MCF 10A (cell line): ENCODE measurements around the gene CEP43. TPM values are rescaled to one million over a fixed set of nuclear protein-coding genes. Genes with fewer than 3 reads are reported as not detected.

Source experiments
- BruUV-seq: library from RNA; stranded (reverse); fragments of 400-500 nt; replicated peaks from 2 replicates; lab custom pipeline; 2021; lab: Mats Ljungman, UMichigan
- CTCF ChIA-PET: fragments of 300-600 bp; sonication (Branson Sonifier 250); formaldehyde crosslinking; extraction: SDS; loops from one replicate; lab custom pipeline; 2021; ENCODE audit warnings: antibody characterized with exemption, inconsistent platforms; lab: Yijun Ruan, JAX
- POLR2A ChIA-PET: fragments of 300-600, 350-650 bp; sonication (Branson Sonifier 250); formaldehyde crosslinking; extraction: SDS; loops from one replicate; lab custom pipeline; 2020; ENCODE audit warnings: antibody characterized with exemption, inconsistent platforms; lab: Yijun Ruan, JAX
- DNase-seq: peaks from one replicate; pipeline ENCODE4 v3.0.0-alpha.2; 2018; ENCODE audit not compliant: unreplicated experiment
- H3K27ac Mint-ChIP-seq: one replicate; pipeline ENCODE4 v1.8.0; 2022; ENCODE audit warnings: mild to moderate bottlenecking, low read depth, mixed read lengths; ENCODE audit not compliant: unreplicated experiment
- H3K27me3 Mint-ChIP-seq: one replicate; pipeline ENCODE4 v1.8.0; 2022; ENCODE audit warnings: mixed read lengths; ENCODE audit not compliant: insufficient read depth, unreplicated experiment
- H3K36me3 Mint-ChIP-seq: one replicate; pipeline ENCODE4 v1.8.0; 2022; ENCODE audit warnings: mild to moderate bottlenecking, moderate library complexity, mixed read lengths; ENCODE audit not compliant: insufficient read depth, unreplicated experiment
- H3K4me1 Mint-ChIP-seq: one replicate; pipeline ENCODE4 v1.8.0; 2022; ENCODE audit warnings: mixed read lengths; ENCODE audit not compliant: insufficient read depth, unreplicated experiment
- H3K4me3 Mint-ChIP-seq: one replicate; pipeline ENCODE4 v1.8.0; 2022; ENCODE audit warnings: mild to moderate bottlenecking, moderate library complexity, mixed read lengths; ENCODE audit not compliant: unreplicated experiment
- H3K9me3 Mint-ChIP-seq: one replicate; pipeline ENCODE4 v1.8.0; 2022; ENCODE audit warnings: mixed read lengths; ENCODE audit not compliant: unreplicated experiment
- intact Hi-C: fragments of 100-400 bp; cut with micrococcal nuclease; formaldehyde crosslinking; loops from 2 replicates; pipeline ENCODE4 v1.14.1; 2022
- total RNA-seq: library from RNA; stranded (reverse); gene quantifications from 2 replicates; pipeline ENCODE4 v1.2.3, GENCODE V29; 2022
- TF ChIP-seq, protein P1 (sequence below): fragments of 200-600 bp; IDR thresholded peaks from one replicate; pipeline ENCODE4 v1.8.0; 2022; ENCODE audit warnings: antibody characterized with exemption, mild to moderate bottlenecking; ENCODE audit not compliant: unreplicated experiment

CEP43 gene
- total RNA-seq, 1 experiment from 2014 or later = 23.8 TPM

DNA sequence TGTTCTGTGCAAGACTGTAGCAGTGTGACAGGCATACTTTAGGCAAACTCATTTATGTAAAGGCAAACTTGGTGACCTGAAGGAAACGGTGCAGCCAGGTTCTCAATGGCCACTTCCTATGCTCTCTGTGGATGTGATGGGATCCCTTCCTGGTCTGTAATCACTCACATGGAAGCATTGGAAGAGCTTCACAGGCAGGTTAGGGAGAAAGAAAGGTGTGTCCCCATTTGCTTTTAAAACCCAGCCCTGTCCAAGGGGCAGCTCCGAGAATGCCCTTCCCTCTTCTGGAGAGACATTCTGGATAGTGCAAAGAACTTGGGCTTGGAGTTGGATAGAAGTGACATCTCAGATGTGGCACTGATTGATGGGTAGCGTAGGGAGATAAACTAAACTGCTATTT lies 28.1 kb downstream of the CEP43 start:
- intact Hi-C loops = no loop called here
- TF ChIP-seq, protein P1, sequence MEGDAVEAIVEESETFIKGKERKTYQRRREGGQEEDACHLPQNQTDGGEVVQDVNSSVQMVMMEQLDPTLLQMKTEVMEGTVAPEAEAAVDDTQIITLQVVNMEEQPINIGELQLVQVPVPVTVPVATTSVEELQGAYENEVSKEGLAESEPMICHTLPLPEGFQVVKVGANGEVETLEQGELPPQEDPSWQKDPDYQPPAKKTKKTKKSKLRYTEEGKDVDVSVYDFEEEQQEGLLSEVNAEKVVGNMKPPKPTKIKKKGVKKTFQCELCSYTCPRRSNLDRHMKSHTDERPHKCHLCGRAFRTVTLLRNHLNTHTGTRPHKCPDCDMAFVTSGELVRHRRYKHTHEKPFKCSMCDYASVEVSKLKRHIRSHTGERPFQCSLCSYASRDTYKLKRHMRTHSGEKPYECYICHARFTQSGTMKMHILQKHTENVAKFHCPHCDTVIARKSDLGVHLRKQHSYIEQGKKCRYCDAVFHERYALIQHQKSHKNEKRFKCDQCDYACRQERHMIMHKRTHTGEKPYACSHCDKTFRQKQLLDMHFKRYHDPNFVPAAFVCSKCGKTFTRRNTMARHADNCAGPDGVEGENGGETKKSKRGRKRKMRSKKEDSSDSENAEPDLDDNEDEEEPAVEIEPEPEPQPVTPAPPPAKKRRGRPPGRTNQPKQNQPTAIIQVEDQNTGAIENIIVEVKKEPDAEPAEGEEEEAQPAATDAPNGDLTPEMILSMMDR = no peak
- BruUV-seq = no TSS peak
- Mint-ChIP-seq H3K4me3 (no peak overlapping the region), H3K4me1 (no peaks in the 10 kb centered on the region), H3K27me3 (no peaks in the 10 kb centered on the region), H3K9me3 (no peaks in the 10 kb centered on the region), H3K27ac (no peak overlapping the region), H3K36me3 (peaks cover 44% of the 10 kb centered on the region)
- no peak for DNase-seq
- ChIA-PET CTCF (interaction anchor here (0.6 kb wide), 1 partner anchor 19 kb away, joined by 3 read pairs; no protein-coding TSS in a partner anchor), POLR2A (no interaction called here)

DNA sequence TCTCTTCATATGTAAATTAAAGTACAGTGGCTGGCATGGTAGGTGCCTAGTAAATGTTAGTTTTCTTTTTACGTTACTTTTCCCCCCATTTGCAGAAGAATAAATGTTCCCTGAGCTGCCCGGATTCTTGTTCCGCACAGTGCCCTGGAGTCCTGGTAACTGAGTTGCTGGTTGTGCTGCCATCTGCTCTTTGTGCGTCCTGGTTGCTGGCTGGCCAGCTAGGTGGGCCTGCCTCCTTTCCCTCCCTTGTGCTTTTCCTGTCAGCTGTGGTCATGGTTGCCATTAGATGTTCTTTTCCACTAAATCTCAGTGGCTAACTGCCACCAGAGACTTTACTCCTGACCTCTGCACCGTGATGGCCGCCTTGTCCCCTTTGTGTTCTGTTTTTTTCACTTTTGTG lies 28.6 kb downstream of the CEP43 start:
- TF ChIP-seq, protein P1 = no peak
- no peaks in the 10 kb centered on the region for H3K4me1 Mint-ChIP-seq
- DNase-seq = no peak
- intact Hi-C loops = no loop called here
- H3K9me3 Mint-ChIP-seq = no peaks in the 10 kb centered on the region
- CTCF ChIA-PET = interaction anchor here (0.6 kb wide), 1 partner anchor 19 kb away, joined by 3 read pairs; no protein-coding TSS in a partner anchor
- POLR2A ChIA-PET = interaction anchor here (0.7 kb wide), 1 partner anchor 850 kb away, joined by 3 read pairs; no protein-coding TSS in a partner anchor
- H3K36me3 Mint-ChIP-seq = peaks cover 48% of the 10 kb centered on the region
- no TSS peak for BruUV-seq
- H3K4me3 Mint-ChIP-seq = no peak overlapping the region
- no peaks in the 10 kb centered on the region for H3K27me3 Mint-ChIP-seq
- no peak overlapping the region for H3K27ac Mint-ChIP-seq

DNA sequence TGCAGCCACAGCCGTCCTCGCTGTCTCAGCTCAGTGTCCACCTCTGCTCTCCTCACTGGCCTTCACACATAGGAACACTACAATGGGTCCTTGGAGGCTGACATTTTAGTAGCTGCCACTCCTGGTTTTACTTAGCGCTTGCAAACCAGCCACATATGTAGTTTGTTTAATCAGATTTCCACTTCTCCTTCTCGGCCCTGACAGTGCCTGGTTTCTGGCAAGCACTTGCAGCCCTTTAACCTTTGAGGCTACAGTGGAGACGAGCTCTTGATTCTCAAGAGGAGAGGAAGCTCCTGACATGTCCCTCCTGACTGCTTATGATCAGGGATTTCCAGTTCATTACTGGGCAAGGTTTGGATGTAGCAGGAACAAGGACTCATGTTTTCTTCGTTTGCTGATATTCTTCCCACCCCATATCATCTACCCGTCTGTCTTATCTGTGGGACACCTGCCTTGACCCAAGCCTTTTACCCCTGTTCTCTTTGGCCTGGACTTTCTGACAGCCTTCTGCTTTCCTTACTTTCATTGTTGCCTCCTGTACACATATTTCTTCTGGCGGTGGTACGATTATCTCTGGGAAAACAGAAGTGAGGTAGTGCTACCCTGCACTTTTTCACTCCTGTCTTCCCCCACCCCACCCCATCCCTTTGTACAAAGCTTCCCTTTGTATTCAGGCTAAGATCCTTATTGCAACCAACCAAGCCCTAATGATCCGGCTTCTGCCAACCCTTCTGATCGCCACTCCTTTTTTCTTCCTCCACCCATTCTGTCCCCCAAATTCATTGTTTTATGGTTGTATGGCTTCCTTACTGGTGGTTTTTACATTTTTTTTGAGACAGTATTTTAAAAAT lies 31.2 kb downstream of the CEP43 start:
- CTCF ChIA-PET = interaction anchor here (0.7 kb wide), 1 partner anchor 111 kb away, joined by 4 read pairs; no protein-coding TSS in a partner anchor
- Mint-ChIP-seq H3K27me3 (no peaks in the 10 kb centered on the region), H3K27ac (no peak overlapping the region), H3K36me3 (peaks cover 67% of the 10 kb centered on the region), H3K4me3 (no peak overlapping the region), H3K4me1 (no peaks in the 10 kb centered on the region), H3K9me3 (no peaks in the 10 kb centered on the region)
- POLR2A ChIA-PET = interaction anchor here (0.7 kb wide), 1 partner anchor 76 kb away, joined by 3 read pairs; no protein-coding TSS in a partner anchor
- no TSS peak for BruUV-seq
- intact Hi-C loops = no loop called here
- DNase-seq = no peak
- TF ChIP-seq, protein P1 = no peak

DNA sequence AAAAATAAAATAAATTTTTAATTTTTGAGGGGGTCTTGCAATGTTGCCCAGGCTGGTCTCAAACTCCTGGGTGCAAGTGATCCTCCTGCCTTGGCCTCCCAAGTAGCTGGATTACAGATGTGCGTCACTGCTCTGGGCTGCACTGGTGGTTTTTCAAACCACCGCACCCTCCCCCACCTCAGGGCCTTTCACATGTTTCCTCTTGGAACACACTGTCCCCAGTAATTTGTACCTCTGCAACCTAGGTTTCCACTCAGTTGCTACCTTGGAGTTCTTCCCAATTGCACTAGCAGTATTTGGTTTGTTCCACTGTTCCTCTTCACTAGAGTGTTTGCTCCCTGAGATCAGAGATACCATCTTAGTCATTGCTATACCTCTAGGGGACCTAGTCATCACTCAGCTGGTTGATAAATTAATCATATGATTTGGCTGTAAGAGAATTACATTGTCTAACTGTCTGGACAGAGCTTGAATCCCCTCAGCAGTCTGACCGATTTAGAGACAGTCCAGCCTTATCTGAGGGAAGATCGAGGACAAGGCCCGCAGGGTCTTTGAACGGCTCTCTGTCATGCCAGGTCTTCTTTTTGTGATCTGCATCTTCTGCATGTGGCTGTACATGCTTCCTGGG lies 32.0 kb downstream of the CEP43 start:
- Mint-ChIP-seq H3K27me3 (no peaks in the 10 kb centered on the region), H3K36me3 (peaks cover 60% of the 10 kb centered on the region), H3K27ac (no peak overlapping the region), H3K4me1 (no peaks in the 10 kb centered on the region), H3K9me3 (no peaks in the 10 kb centered on the region), H3K4me3 (no peak overlapping the region)
- intact Hi-C loops = no loop called here
- CTCF ChIA-PET = interaction anchor here (0.7 kb wide), 1 partner anchor 110 kb away, joined by 4 read pairs; no protein-coding TSS in a partner anchor
- POLR2A ChIA-PET = interaction anchor here (0.7 kb wide), 1 partner anchor 77 kb away, joined by 3 read pairs; no protein-coding TSS in a partner anchor
- BruUV-seq = no TSS peak
- TF ChIP-seq, protein P1 = no peak
- peak; percentile 1 for DNase-seq
